Fibroblast of the aortic adventitia (primary cell): ENCODE results near the gene ACAA2. TPM values are rescaled to one million over a fixed set of nuclear protein-coding genes. Genes with fewer than 3 reads are reported as not detected.

Experiments
- DNase-seq: peaks from one replicate; pipeline ENCODE4 v3.0.0-alpha.2; 2010; ENCODE audit warnings: low read depth
- H3K4me3 ChIP-seq: 2 replicates; pipeline ENCODE4 v1.5.1; 2011; ENCODE audit warnings: low read depth, mild to moderate bottlenecking, control low read depth, low read length, moderate library complexity
- total RNA-seq: library from RNA; depleted of rRNA; stranded (reverse); fragments of >200 nt; gene quantifications from 2 replicates; pipeline ENCODE4 v1.2.3, GENCODE V29; 2012; ENCODE audit warnings: low replicate concordance
- TF ChIP-seq, protein P1 (sequence below): IDR thresholded peaks from 2 replicates; pipeline ENCODE4 v1.5.1; 2011; ENCODE audit warnings: mild to moderate bottlenecking, low read length, control low read depth, inconsistent platforms; ENCODE audit not compliant: insufficient read depth

ACAA2 gene
- total RNA-seq, 1 donor, result 56.8 TPM

DNA sequence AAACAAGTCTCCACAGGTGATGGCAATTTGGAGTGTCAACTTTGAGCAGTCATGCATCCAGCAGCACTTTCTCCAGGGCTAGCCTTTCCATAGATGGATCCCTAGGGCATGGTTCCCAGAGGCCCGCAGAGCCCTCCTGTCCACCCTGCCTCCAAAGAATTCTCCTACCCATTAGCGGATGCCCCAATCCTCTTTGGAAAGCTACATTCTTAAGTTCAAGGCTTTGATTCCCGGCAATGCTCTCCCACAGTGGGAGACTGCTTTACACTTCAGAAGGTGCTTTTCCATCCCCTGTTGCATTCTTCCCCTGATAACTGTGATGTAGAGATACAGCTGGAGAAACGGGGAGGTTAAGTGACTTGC, 61.3 kb downstream of the ACAA2 start:
- DNase-seq, result no peak
- no peak overlapping the region for H3K4me3 ChIP-seq
- TF ChIP-seq, protein P1, sequence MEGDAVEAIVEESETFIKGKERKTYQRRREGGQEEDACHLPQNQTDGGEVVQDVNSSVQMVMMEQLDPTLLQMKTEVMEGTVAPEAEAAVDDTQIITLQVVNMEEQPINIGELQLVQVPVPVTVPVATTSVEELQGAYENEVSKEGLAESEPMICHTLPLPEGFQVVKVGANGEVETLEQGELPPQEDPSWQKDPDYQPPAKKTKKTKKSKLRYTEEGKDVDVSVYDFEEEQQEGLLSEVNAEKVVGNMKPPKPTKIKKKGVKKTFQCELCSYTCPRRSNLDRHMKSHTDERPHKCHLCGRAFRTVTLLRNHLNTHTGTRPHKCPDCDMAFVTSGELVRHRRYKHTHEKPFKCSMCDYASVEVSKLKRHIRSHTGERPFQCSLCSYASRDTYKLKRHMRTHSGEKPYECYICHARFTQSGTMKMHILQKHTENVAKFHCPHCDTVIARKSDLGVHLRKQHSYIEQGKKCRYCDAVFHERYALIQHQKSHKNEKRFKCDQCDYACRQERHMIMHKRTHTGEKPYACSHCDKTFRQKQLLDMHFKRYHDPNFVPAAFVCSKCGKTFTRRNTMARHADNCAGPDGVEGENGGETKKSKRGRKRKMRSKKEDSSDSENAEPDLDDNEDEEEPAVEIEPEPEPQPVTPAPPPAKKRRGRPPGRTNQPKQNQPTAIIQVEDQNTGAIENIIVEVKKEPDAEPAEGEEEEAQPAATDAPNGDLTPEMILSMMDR, result no peak

DNA sequence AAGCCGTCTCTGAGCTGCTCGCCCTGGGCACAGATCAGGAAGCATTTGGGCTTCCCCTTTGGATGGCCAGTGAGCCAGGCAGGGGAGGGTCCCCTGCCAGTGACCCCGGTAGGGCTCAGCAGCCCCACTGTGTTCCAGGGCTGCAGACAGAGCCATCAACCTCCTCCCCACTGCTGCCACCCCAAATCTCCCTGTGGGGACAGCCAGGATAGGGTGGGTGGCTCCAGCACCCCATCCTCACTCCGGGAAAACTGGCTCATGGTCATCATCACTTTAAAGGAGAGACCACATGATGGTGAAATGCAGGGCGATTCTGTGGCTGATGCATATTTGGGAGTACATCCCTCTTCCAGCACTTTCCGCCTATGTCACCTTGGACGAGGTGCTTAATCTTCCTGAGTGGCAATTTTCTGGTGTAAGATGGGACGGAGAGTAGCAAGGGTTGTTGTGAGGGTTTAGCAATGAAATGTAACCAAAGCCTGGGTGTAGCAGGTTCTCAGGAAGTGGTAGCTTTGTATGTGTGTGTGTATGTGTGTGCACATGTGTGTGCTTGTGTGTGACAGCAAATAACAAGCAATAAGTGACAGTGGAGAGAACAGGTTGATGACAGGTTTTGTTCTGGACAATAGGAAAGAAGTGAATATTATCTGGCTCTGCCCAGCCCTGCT, 61.8 kb downstream of the ACAA2 start:
- no peak for DNase-seq
- TF ChIP-seq, protein P1, result no peak
- no peak overlapping the region for H3K4me3 ChIP-seq

DNA sequence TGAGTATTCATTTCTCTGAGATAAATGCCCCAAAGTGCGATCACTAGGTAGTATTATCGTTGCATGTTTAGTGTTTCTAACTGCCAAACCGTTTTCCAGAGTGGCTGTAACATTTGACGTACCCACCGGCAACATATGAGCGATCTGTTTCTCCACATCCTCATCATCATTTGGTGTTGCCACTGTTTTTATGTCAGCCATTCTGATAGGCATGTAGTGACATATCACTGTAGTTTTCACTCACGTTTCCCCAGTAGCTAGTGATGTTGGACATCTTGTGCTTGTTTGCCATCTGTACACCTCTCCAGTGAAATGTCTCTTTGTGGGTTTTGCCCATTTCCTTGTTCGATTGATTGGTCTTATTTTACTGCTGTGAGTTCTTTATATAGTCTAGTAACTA, 63.8 kb downstream of the ACAA2 start:
- no peak overlapping the region for H3K4me3 ChIP-seq
- TF ChIP-seq, protein P1, result no peak
- DNase-seq, result no peak

DNA sequence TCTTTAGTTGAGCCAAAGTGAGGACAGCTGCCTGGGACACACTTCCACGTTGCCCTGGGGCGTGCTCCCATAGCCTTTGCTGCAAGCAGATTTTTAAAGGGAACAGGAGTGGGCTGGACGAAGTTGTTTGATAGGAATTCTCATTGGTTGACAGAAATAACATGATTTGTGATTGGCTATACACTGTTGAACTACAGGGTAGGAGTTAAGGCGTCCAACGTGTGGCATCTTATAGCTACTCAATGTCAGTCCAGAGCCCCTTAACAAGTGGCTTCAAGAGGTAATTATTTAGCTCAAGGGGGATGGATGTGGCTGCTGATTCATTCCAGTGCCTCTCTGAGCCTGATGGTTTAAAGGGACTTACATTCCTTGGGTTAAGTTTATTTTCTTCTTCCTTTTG, 65.5 kb downstream of the ACAA2 start:
- TF ChIP-seq, protein P1, result no peak
- no peak for DNase-seq
- no peak overlapping the region for H3K4me3 ChIP-seq

DNA sequence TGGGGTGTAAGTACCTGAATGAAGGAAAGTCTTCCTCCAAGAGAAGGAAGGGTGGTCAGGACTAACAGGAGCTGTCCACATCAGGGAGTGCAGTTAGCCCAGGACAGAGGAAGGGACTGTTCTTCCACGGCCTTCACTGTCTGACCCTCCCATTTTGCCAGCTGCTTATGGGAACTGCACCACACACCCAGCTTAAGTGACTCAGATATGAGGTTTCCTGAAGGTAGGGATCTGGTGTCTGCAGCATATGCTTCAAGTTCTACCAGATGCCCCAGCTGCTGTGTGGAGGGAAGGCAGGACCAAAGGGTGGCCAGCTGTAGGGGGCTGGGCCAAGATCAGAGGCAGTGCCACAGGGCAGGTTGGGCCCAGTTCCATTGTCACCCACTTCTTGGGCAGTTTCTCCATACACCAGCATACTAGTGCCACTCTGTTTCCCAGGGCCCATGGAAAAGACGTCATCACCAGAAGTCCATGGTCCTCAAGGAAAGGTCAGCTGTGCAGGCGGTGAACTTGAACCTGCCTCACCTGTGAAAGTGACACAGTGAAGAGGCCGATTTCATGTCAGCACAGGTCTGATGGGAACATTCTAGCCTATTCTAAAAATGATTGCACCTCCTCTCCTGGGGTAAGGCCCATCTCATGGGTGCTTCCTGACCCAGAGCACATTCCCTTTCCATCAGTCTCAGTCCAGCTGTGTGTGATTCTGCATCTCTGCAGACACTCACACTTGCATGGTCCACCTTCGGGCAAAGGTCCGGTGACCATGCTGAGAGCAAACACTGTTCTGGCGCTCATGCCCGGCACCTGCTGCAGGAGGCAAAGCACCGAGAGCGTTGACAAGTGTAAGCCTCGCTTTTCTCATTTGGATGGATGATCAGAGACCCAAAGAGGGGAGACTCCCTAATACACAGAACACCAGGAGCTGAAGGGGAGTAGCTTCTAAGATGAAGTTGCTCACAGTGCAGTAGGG, 68.0 kb downstream of the ACAA2 start:
- TF ChIP-seq, protein P1, result no peak
- DNase-seq, result no peak
- no peak overlapping the region for H3K4me3 ChIP-seq

DNA sequence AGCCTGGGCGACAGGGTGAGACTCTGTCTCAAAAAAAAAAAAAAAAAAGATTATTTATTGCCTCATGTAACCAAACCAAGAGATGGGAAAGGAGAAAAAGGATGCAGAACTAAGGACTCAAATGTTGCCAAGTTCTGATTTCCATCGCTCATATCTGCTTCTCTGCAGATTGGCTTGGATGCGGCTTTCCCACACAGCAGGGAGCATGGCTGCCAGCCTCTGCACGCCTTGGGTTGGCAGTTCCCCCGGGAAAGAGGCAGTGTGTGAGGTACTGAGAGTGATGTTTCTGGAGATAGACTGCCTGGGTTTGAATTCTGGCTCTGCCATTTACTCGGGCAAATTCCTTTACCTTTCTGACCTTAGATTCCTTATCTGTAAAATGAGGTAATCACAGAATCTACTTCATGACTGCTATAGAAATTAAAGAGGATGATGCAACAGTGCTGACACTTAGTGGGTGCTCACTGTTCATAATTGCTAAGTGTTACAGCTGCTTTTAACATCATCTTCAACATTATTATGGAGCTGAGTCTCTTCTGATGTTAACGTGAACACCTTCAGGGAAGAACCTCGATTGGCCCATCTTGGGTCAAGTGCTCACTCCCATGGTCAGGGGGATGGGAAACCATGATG, 68.8 kb downstream of the ACAA2 start:
- TF ChIP-seq, protein P1, result no peak
- DNase-seq, result no peak
- no peak overlapping the region for H3K4me3 ChIP-seq
